Measurements from ENCODE around the gene BARHL1.

BARHL1 gene

GRCh38 chr9:132609829-132610228, 27.4 kb downstream of the BARHL1 start:
- no peak for TF ChIP-seq CTCF (IDR thresholded peaks at IDR 0.05; ENCODE audit: low read length, missing control alignments)
- no peak overlapping the region for H3K4me3 ChIP-seq (replicated peaks; ENCODE audit: low read depth, low read length)
- peak; percentile 53 for DNase-seq (ENCODE audit: low read depth)

DNA sequence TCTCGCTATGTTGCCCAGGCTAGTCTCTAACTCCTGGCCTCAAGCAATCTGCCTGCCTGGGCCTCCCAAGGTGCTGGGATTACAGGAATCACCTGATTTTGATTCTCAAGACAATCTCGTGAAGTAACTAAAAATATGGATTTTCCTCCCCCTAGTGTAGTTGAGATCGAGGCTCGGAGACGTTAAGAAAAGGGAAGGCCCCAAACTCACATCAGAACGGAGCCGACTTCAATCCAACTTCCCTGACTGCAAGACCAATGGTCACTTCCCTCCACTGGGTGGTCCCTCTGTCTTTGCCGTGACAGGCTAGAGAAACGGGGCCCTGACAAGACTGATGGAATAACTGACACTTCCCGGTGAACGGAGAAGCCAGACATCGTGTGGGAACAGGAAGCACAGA, 28.3 kb downstream of the BARHL1 start:
- TF ChIP-seq CTCF (IDR thresholded peaks at IDR 0.05; ENCODE audit: low read length, missing control alignments): no peak
- no peak overlapping the region for H3K4me3 ChIP-seq (replicated peaks; ENCODE audit: low read depth, low read length)
- DNase-seq (ENCODE audit: low read depth): no peak

DNA sequence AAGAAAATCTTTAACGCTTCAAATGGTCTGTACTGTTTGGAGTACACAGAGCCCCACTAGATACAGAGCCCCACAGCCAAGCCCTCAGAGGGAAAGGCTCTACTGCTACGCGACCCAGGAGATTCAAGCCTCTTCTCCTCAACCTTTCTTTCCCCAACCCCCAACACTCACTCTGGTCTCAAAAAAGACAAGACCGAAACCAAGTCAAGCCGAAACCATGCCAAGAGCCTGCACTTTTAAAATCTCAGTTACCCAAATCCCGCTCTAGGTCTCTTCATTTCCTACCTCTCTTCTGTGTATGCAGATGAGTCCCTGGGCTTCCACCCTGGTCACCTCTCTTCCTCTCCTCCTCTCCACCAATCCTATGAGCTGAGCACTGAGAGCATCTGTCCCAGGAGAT, 31.9 kb downstream of the BARHL1 start:
- H3K4me3 ChIP-seq (replicated peaks; ENCODE audit: low read depth, low read length): no peak overlapping the region
- TF ChIP-seq CTCF (IDR thresholded peaks at IDR 0.05; ENCODE audit: low read length, missing control alignments): no peak
- no peak for DNase-seq (ENCODE audit: low read depth)

- H3K4me3 ChIP-seq (replicated peaks; ENCODE audit: low read depth, low read length): no peak overlapping the region
- no peak for DNase-seq (ENCODE audit: low read depth)
- TF ChIP-seq CTCF (IDR thresholded peaks at IDR 0.05; ENCODE audit: low read length, missing control alignments): no peak
Observed at GRCh38 chr9:132615774-132616173, 33.4 kb downstream of the BARHL1 start.

- no peak overlapping the region for H3K4me3 ChIP-seq (replicated peaks; ENCODE audit: low read depth, low read length)
- DNase-seq (ENCODE audit: low read depth): no peak
- TF ChIP-seq CTCF (IDR thresholded peaks at IDR 0.05; ENCODE audit: low read length, missing control alignments): no peak
Observed at GRCh38 chr9:132616725-132617124, 34.3 kb downstream of the BARHL1 start.

- no peak for TF ChIP-seq CTCF (IDR thresholded peaks at IDR 0.05; ENCODE audit: low read length, missing control alignments)
- no peak overlapping the region for H3K4me3 ChIP-seq (replicated peaks; ENCODE audit: low read depth, low read length)
- peak; percentile 43 for DNase-seq (ENCODE audit: low read depth)
Observed at GRCh38 chr9:132622159-132622558, 39.8 kb downstream of the BARHL1 start.

- no peak for TF ChIP-seq CTCF (IDR thresholded peaks at IDR 0.05; ENCODE audit: low read length, missing control alignments)
- no peak overlapping the region for H3K4me3 ChIP-seq (replicated peaks; ENCODE audit: low read depth, low read length)
- no peak for DNase-seq (ENCODE audit: low read depth)
Observed at GRCh38 chr9:132626285-132626684, 43.9 kb downstream of the BARHL1 start.
